Type B pancreatic cell (in vitro differentiated cells): Measurements from ENCODE around the gene MRPS25. TPM values are rescaled to one million over a fixed set of nuclear protein-coding genes. Genes with fewer than 3 reads are reported as not detected.
A peak's percentile ranks its signal among the peaks of the same experiment; 100 is the strongest.

Source experiments
- DNase-seq: peaks from one replicate; pipeline ENCODE4 v3.0.0; 2021; ENCODE audit warnings: mixed read lengths; ENCODE audit not compliant: unreplicated experiment; ENCODE audit errors: extremely low spot score
- H3K27ac Mint-ChIP-seq: 2 replicates; pipeline ENCODE4 v1.8.0; 2021; ENCODE audit warnings: mild to moderate bottlenecking, mixed read lengths
- H3K27me3 Mint-ChIP-seq: 2 replicates; pipeline ENCODE4 v1.8.0; 2021; ENCODE audit warnings: mixed read lengths
- H3K36me3 Mint-ChIP-seq: 2 replicates; pipeline ENCODE4 v1.8.0; 2021; ENCODE audit warnings: mixed read lengths
- H3K4me1 Mint-ChIP-seq: one replicate; pipeline ENCODE4 v1.8.0; 2021; ENCODE audit warnings: mixed read lengths; ENCODE audit not compliant: unreplicated experiment
- H3K4me3 Mint-ChIP-seq: 2 replicates; pipeline ENCODE4 v1.8.0; 2021; ENCODE audit warnings: mild to moderate bottlenecking, mixed read lengths
- H3K9me3 Mint-ChIP-seq: 2 replicates; pipeline ENCODE4 v1.8.0; 2021; ENCODE audit warnings: mixed read lengths
- total RNA-seq: library from RNA; stranded (reverse); gene quantifications from 2 replicates; pipeline ENCODE4 v1.2.1, GENCODE V29; 2021; ENCODE audit warnings: low replicate concordance
- TF ChIP-seq, protein P1 (sequence below): fragments of 200-600 bp; sonication (generic); conservative IDR thresholded peaks from 2 replicates; pipeline ENCODE4 v1.5.0; 2021; ENCODE audit warnings: antibody characterized with exemption, mild to moderate bottlenecking

Gene MRPS25
- total RNA-seq, 1 donor from 2014 or later, result 71.7 TPM

DNA sequence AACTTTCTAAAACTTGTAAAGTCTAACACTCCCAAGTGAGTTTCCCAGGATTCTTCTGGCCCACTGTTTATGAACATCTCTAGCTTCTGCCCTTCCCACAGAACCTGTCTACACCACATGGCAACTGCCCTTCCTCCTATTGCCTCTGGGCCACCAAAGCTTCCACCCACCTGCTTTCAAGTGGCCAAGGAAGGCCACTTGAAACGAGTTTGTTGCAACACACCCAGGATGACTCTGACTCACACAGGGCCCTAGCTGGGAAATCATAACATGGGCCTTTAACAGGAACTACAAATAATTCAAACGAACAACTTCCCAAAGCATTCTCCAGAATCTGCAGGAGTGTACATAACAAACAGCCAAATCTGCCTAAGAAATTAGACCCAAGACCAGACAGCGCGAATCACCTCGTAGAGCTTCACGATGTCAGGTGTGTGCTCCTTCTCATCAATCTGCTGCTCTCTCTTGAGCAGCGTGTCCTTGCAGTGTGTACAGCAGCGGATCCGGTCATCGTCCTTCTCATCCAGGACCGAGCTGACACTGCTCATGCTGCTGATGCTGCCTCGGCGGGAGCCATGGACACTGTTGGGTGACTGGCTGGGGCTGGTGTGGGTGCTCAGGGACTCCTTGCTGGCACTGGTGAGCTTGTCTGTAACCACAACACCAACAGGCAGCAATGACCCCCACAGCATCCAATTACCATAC is 17.0 kb upstream of the MRPS25 start:
- Mint-ChIP-seq H3K9me3 (no peaks in the 10 kb centered on the region), H3K4me1 (no peaks in the 10 kb centered on the region), H3K4me3 (no peak overlapping the region), H3K36me3 (peaks cover 37% of the 10 kb centered on the region), H3K27ac (no peak overlapping the region), H3K27me3 (no peaks in the 10 kb centered on the region)
- TF ChIP-seq, protein P1, sequence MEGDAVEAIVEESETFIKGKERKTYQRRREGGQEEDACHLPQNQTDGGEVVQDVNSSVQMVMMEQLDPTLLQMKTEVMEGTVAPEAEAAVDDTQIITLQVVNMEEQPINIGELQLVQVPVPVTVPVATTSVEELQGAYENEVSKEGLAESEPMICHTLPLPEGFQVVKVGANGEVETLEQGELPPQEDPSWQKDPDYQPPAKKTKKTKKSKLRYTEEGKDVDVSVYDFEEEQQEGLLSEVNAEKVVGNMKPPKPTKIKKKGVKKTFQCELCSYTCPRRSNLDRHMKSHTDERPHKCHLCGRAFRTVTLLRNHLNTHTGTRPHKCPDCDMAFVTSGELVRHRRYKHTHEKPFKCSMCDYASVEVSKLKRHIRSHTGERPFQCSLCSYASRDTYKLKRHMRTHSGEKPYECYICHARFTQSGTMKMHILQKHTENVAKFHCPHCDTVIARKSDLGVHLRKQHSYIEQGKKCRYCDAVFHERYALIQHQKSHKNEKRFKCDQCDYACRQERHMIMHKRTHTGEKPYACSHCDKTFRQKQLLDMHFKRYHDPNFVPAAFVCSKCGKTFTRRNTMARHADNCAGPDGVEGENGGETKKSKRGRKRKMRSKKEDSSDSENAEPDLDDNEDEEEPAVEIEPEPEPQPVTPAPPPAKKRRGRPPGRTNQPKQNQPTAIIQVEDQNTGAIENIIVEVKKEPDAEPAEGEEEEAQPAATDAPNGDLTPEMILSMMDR, result no peak
- DNase-seq, result no peak

DNA sequence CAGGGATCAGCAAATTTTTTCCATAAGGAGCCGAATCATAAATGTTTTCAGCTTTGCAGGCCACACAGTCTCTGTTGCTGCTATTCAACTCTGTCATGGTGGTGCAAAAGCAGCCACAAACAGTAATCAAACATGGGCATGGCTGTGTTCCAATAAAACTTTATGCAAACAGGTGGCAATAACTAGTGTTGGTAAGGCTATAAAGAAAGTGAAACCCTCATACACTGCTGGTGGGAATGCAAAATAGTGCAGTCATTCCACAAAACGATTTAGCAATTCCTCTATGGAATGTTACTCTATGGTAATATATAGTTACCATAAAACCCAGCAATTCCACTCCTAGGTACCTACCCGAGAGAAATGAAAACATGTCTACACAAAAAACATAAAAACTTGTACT is 14.0 kb upstream of the MRPS25 start:
- Mint-ChIP-seq H3K4me1 (no peaks in the 10 kb centered on the region), H3K27me3 (no peaks in the 10 kb centered on the region), H3K4me3 (no peak overlapping the region), H3K36me3 (peaks cover 31% of the 10 kb centered on the region), H3K9me3 (no peaks in the 10 kb centered on the region), H3K27ac (no peak overlapping the region)
- TF ChIP-seq, protein P1, result no peak
- DNase-seq, result no peak

DNA sequence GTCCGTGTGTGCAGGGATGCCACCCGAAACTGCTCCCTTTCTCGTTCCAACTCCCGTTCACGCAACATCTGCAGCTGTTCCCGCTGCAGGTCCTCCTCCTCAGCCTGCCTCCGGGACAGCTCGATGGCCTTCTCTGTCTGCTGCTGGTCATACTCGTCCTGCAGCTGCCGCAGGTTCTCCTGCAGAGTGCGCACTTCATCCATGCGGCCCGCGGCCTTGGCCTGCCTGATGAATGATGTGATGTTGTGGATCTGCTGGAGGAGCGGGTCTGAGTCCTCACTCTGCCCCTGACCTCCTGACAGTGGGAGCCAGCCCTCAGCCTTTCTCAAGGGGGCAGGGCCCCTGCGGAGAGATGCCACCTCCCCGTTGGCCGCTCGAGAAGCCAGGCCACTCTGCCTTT is 9.4 kb upstream of the MRPS25 start:
- H3K27me3 Mint-ChIP-seq, result no peaks in the 10 kb centered on the region
- TF ChIP-seq, protein P1, result no peak
- no peaks in the 10 kb centered on the region for H3K9me3 Mint-ChIP-seq
- H3K4me3 Mint-ChIP-seq, result no peak overlapping the region
- peaks cover 14% of the 10 kb centered on the region for H3K36me3 Mint-ChIP-seq
- no peak for DNase-seq
- no peaks in the 10 kb centered on the region for H3K4me1 Mint-ChIP-seq
- H3K27ac Mint-ChIP-seq, result no peak overlapping the region

DNA sequence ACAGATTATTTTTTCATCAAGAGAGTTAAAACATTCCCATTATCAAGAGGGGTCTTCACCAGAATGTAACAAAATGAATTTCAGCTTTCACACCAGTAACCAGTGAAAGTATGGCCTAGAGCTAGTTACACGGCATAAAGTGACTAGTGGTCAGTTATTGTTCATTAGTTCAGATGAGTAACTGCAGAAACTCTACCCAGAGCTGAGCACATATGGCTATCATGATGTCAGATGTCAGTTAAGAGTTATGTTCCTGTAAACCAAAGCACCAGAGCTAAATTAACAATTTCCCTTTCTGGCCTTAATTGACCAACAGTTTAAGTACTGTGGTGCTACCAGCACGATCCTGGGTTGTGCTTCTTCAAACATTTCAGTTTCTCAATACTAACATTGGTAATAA is 6.6 kb upstream of the MRPS25 start:
- peaks cover 11% of the 10 kb centered on the region for H3K36me3 Mint-ChIP-seq
- H3K9me3 Mint-ChIP-seq, result no peaks in the 10 kb centered on the region
- H3K4me3 Mint-ChIP-seq, result no peak overlapping the region
- DNase-seq, result no peak
- TF ChIP-seq, protein P1, result no peak
- no peaks in the 10 kb centered on the region for H3K27me3 Mint-ChIP-seq
- H3K4me1 Mint-ChIP-seq, result peaks cover 5% of the 10 kb centered on the region
- H3K27ac Mint-ChIP-seq, result no peak overlapping the region

DNA sequence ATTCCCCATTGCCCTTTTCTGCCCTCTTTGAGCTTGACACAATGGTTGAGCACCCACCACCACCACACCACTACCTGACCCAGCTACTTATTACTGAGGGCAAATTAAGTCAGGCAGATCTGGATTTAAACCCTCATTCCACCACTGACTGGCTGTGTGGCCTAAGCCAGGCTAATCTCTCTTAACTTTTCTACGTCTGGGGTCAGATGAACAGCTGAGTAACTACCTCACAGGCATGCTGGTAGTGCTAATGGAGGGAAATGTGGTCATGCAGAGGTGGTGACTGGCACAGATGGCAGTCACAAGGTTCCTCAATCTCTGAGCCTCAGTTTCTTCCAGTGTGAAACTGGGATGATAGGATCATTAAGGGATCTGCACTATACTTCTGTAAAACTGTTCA is 4.3 kb upstream of the MRPS25 start:
- no peak for DNase-seq
- Mint-ChIP-seq H3K27ac (no peak overlapping the region), H3K4me3 (no peak overlapping the region), H3K4me1 (peaks cover 9% of the 10 kb centered on the region), H3K27me3 (no peaks in the 10 kb centered on the region), H3K36me3 (peaks cover 14% of the 10 kb centered on the region), H3K9me3 (peaks cover 3% of the 10 kb centered on the region)
- TF ChIP-seq, protein P1, result no peak

DNA sequence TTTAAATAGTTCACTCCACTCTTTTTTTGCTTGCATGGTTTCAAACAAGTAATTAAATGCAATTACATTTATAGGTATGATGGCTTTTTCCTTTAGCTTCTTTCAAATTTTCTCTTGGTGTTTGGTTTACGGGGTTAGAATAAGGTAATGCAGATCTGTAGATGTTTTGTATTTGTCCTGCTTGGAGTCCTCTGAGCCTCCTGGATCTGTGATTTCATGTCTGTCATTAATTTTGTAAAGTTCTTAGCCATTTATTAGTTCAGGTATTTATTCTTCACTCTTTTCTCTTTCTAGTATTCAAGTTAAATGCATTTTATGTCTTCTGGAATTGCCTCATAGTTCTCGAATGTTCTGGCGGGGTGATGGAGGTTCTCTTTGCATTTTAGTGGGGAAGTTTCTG is 1.4 kb upstream of the MRPS25 start:
- no peak for DNase-seq
- H3K27me3 Mint-ChIP-seq, result no peaks in the 10 kb centered on the region
- TF ChIP-seq, protein P1, result no peak
- peaks cover 12% of the 10 kb centered on the region for H3K36me3 Mint-ChIP-seq
- H3K4me1 Mint-ChIP-seq, result peaks cover 20% of the 10 kb centered on the region
- peaks cover 3% of the 10 kb centered on the region for H3K9me3 Mint-ChIP-seq
- H3K27ac Mint-ChIP-seq, result no peak overlapping the region
- H3K4me3 Mint-ChIP-seq, result peak overlapping the region; percentile 97
